HG03139 (cell line): Measurements from ENCODE around the gene JAML.

Experiments used
- ATAC-seq: cut with Tn5 transposase; IDR thresholded peaks from one replicate; pipeline ENCODE4 v1.9.1; 2021; ENCODE audit not compliant: unreplicated experiment

Gene JAML

DNA sequence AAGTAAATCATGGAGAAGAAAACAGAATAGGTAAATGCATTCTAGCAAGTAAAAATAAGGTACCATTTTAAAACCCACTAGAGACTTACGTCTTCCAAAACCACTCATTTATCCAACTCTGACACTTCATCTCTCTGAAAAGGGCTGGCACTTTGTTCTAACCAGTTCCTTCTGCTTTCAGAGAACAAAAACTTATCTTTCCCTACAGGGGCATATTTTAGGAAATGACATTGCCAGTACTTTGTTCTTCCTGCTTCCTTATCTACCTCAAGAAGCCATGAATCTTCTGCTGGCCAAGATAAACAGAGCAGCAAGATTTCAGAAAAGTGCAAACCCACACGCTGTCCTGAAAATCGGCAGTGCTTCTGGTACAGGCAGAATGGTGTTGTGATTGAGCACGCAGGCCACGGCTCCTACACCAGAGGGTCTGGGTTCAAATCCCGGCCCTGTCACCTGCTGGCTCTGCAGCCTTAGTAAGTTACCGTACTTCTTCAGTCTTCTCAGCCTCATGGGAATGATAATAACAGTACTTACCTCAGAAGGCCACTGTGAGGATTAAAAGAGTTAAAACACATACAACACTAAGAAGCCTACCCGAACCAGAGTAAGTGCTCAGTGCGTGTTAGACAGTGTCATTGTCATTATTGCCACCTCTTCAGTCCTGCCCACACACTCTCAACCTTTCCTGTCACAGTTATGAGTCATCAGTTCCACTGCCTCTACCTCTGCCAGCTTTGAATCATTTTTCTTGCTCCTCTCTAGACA, 16.4 kb upstream of the JAML start:
- peak; percentile 59 for ATAC-seq

DNA sequence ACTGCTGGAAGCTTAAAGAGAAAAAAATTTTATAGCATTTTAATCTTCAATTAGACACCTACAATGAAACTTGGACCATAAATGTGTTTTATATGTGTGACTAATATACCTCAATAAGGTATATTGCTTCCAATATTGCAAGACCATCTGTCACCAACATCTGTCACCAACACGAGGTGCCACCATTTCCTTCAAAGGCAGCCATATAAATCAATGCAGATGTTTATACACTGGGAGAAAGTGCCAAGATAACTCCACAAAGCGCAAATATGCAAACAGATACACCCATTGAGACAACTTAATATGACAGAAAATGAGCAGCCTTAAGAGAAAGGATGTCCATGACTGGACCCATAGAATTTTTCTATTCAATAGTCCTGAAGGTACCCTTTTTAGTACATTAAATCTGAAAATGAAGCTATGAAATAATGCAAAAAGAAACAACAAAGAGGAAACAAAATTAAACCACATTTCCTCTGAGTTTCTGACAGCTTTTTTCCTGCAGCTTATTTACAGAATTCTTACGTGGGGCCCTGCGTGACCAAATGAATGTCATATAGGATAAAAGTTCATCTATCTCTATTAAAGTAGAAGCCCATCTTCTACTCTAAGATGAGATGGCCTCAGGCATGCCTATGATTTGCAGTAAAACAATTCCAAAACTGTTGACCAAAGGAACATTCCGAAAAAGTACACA, 14.8 kb upstream of the JAML start:
- ATAC-seq: no peak

DNA sequence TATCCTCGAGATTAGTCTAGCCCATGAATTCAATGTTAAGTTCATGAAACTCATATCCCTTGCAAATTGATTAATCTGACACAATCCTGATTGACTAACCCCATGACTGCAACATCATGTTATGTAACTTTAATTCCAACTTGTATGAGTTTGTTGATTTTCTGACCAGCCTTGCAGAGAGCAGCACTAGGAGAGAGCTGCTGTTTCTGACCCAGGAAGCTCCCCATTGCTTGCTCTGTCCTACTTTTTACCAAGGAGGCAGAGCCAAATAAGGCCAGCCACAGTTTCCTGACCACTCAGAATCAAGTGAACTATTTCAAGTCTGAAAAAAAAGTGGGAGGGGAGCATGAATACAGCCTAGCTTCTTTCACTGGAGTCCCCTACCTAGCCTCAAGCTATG, 14.1 kb upstream of the JAML start:
- no peak for ATAC-seq

DNA sequence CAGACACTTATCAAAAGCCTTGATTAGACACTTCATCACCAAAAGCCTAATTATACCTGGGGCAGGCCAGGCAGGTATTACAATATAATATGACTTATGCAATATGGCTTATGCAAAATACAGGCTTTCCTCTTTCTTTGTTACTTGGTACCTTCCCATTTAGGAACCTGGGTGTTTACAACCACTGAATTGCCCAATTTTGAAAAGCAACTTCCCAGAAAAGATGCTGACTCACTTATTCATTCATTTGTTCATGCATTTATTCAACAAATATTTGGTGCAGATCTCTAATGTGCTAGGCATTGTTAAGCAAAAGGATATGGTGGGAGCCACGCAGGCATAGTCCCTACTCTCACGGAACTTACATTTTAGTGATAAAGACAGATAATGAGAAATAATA, 13.6 kb upstream of the JAML start:
- ATAC-seq: no peak

DNA sequence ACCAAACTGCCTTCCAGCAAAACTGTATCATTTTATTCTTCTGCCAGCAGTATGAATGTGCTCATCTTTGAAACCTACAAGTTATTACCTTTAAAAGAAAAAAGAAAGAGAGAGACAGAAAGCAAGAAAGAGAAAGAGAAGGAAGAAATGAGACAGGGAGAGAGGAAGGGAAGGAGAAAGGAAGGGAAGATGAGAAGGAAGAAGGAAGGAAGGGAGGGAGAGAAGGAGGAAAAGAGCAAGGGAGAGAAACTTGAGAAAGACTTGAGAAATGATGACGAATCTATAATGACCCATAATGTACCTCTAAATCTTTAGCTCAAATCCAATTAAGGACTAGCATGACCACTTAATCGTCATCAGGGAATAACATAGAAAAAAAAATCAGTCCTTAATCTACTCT, 11.4 kb upstream of the JAML start:
- ATAC-seq: no peak

DNA sequence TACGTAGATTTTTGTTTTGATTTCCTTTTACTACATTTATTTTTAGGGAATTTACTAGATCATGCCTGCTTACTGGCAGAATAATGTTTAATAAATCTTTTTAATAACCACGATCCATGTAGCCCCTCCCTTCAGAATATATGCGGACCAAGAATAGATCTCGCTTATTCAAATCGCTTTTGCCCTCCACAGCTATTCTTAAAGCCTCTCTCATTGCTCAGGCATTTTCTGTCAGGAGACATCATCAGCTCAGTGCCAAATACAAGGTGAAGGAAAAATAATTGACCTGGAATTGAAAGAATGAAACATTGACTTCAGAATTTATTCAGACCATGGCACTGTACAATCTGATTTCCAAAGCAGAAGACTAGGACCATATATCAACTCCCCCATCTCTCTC, 10.0 kb upstream of the JAML start:
- ATAC-seq: no peak

DNA sequence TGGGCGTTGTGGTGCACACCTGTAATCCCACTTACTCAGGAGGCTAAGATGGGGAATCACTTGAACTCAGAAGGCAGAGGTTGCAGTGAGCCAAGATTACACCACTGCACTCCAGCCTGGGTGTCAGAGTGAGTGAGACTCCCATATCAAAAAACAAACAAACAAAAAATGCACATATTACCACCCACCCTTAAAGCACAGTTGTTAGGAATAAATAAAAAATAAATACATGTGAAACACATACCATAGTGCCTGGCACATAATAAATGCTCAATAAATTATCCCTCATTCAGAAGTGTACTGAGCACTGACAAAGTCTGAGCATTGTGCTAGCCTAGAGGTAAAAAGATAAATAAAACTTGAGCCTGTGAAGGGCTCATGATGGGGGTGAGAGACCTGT, 9.0 kb upstream of the JAML start:
- no peak for ATAC-seq

DNA sequence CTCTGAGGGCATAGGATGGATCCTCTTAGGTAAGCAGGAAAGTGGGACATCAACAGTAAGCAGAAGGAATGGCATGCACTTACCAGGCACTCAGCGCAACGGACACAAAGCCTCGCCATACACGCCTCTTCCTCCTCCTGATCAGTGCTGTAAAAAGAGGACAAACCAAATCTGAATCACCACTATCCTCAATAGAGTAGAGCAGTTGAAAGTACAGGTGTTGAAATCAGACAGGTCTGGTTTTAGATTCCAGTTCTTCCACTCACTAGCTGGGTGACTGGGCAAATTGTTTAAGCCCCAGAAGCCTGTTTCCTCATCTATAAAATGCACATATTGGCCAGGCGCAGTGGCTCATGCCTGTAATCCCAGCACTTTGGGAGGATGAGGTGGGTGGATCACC, 8.6 kb upstream of the JAML start:
- no peak for ATAC-seq

DNA sequence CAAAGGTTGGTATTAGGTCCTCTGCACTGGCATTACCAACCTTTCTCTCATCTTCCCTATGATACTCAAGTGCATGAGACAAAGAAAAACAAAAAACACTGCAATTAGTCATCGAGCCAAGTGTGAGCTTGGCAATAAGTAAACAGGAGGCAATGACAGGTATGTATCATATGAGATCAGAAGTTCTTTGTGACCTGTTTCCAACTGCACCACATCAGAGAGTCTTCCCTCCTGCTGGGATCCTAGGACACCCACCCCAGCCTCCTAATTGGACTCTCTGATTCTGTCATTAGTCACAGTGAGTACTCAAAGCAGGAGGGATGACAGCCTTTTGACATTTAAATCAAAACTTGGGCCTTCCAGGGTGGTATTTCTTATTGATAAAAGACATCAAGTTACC, 7.8 kb upstream of the JAML start:
- ATAC-seq: no peak

DNA sequence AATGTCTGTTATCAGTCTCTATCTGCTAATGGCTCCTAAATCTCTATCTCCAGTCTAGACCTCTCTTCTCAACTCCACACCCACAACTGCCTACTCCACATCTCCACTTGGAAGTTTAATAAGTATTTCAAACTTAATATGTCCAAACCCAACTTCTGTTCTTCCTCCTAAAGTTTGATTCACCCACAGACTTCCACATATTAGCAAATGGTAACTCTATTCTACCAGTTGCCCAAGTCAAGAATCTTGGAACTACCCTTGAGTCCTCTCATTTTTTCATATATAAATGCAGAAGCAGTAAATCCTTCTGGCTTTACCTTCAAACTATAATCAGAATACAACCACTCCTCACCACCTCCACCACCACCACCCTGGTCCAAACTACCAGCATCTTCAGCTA, 6.7 kb upstream of the JAML start:
- no peak for ATAC-seq

DNA sequence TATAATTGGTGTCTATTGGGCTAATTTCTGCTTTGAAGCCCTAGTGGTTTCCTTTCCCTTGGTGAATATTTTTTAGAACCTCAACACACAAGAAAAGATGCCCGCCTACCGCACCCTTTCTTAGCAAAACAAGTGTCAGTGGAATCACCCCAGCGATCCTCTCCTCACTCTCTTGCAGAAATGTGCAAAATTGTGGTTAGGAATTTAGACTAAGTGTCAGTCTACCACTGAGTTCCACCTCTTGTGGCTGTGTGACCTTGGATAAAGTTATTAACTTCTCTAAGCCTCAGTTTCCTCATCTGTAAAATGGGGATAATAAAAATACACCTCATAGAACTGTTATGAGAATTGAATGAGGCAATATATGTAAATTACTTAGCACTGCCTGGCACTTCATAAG, 5.3 kb upstream of the JAML start:
- ATAC-seq: no peak

DNA sequence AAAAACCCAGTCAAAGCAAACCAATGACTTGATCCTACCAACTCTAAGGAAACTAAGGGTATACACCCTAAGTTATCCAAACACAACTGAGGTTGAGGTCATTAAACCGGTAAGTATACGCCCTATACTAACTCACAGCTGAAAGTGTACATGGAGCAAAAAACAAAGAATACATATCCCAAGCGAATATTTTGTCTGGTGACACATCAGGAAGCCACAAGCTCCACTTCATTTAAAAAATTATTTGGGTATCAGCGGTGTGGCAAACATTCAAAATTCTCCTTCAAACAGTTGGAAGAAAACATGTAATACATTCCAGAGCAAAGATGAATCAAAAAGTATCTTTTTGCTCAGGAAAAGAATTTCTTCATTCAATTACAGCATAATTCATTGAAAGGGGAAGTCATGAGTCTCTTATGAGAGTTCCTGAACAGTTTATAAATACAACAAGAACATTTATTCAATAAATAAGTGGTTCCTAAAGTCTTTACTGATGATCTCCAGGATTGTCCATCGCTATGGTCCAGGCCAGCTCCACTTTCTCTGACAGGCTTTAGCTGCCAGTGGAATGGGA, 4.5 kb upstream of the JAML start:
- ATAC-seq: no peak

DNA sequence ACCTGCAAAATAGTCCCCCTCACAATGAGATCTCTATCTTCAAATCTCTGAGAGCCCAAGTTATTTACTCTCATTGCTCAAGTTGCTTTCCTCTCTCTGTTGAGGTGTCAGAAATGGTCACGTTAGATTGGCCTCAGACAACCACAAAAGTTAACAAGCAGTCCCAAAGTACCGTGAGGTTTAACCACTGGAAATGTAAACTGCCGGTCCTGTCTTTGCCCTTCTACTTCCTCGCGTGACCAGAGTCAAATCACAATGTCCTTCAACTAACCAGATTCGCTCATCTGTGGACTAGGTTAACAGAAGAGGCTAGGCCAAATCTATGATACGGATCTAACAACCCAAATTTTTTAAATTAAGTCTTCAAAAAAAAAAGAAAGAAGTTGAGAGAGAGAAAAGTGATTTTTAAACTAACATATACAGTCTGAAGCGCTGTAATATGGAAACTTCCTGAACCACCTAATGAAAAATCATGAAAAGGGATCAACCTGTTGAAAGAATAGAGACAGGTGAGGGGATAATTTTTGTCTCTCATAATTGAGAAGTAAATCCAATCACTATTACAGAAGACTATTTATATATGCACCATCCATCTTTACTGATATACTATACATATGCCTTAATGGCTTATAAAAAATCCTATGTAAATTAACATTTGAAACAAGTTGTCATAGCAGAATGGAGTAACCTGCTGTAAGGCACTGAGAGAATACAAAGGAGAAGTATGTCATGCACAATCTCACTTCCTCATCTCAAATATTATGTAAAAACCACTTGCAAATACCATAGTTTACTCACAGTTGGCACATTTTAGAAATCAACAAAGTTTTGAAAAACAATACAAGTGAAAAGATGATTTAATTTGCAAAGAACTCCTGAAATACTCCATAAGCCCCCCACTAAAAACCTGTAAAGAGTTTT, 3.3 kb upstream of the JAML start:
- ATAC-seq: peak; percentile 51

DNA sequence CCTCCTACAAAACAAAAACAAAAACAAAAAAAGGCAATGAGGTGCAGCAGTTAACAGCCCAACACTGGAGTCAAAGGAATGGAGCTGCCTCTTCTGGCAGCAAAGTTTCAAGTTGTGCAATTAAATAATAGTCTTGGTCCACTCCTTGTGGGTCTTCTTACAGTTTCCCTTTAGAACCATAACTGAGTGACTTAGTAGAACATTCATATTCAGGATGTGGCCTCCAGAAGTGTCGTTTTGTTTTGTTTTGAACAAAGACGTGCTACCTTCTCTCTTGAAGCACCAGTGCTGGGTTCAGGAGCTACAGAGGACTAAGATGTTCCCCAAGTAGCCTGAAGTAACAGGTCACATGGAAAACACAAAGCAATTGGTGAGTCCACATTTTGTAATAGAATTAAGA, 2.0 kb upstream of the JAML start:
- no peak for ATAC-seq

DNA sequence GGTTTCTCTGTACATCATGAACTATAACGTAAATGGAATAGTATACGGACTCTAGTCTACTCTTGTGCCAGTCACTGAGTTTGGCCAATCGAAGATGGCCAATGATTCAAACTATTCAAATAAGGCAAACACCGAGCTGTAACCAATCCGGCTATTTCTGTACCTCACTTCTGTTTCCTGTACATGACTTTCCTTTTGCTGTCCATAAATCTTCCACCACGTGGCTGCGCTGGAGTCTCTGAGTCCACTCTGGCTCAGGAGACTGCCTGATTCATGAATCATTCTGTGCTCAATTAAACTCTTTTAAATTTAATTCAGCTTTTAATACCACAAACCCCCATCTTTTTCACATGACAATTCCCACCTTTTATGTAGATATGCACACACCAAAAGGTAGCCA, 1.5 kb upstream of the JAML start:
- ATAC-seq: no peak

DNA sequence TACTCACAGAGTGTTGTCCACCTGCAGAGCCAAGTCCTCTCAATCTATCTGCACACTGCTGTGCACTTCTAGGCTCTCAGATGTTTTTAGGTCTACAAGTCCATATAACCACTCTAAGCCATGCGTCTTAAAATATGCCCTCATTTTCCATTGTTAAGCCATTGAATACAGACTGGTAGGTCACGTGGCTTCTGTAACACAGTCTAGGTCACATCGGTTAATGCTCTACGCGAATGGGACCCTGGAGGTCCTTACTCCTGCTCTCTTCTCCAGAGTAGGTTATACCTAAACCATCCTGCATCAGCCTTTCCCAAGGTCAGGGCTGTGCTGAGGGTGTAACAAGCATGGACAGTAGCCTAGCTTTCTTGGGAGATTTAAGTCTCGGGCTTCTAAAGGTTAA, 819 bp downstream of the JAML start:
- ATAC-seq: no peak

DNA sequence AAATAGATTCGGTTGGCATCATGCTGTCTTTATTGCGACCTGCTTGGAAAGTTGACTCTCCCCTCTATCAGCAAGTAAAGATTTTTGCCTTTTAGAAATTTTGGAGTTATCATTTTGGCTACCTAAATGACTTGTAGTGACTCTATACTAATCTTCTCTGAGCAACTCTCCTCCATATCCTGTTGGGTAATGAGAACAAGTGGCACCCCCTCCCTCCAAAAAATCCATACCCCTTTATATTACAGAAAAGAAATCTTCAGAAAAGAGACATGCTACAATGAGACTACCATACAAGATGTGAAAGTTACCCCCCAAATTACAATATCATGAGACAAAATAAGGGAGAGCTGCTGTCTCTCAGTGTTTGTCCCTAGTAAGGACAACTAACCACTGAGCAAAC, 1.2 kb downstream of the JAML start:
- no peak for ATAC-seq

DNA sequence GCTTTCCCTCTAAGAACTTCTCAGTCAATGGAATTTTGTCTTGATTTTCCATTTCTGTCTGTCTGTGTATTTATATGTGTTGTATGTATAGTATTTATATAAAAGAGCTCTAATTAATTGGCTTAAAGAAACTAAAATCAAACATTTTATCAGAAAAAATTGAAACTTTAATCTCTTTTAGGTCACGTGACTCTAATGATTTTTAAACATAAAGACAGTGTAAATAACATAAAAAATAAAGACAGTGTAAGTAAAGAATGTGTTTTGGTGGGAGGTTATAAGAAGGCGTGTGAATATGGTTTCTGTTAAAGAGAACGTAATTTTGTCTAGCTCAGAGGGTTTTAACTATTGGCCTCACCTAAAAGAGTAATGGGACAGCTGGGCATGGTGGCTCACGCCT, 2.4 kb downstream of the JAML start:
- ATAC-seq: no peak

DNA sequence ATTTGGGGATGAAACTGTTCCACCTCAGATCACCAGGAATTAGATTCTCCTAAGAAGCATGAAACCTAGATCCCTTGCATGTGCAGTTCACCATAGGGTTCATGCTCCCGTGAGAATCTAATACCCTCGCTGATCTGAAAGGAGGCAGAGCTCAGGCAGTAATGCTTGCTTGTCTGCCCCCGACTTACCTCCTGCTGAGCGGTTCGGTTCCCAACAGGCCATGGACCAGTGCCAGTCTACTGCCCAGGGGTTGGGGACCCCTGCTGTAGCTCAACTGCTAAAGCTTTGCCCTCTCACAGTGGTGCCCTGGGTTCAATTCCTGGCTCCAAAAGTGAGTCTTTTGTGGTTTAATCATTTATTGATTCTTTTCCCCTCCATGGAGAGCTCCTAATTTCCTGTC, 3.4 kb downstream of the JAML start:
- ATAC-seq: no peak

DNA sequence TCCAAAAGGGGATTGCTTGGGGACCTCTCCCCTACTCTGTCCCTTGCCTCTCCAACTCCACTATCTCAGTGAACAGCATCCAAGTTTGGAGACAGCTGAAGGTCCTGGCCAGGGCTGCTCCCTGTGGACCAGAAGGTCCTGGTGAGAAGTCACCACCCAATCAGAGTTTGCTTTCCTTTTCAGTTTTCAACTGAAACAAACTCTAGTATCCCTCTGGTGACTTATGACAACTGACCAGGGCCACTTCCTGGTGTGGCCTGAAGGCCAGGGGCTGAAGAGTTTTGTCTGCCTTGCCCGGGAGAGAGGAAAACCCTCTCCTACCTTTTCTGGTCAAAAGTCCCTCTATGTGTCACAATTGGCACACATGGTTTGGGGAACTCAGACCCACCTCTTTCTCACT, 5.1 kb downstream of the JAML start:
- ATAC-seq: no peak

DNA sequence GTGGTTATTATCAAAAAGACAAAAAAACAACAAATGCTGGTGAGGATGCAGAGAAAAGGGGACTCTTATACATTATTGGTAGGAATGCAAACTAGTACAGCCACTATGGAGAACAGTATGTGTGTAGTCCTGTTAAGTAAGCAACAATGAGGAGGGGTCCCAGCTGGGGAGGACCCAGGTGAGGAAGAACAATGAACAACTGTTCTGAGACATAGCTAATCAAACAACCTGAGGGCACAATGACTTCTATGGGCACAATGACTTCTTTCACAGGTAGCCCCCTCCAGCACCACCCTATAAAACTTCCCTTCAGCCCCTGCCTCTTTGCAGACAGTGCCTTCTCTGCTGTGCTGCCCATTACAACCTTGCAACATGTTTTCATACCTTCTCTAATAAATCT, 5.6 kb downstream of the JAML start:
- ATAC-seq: no peak

DNA sequence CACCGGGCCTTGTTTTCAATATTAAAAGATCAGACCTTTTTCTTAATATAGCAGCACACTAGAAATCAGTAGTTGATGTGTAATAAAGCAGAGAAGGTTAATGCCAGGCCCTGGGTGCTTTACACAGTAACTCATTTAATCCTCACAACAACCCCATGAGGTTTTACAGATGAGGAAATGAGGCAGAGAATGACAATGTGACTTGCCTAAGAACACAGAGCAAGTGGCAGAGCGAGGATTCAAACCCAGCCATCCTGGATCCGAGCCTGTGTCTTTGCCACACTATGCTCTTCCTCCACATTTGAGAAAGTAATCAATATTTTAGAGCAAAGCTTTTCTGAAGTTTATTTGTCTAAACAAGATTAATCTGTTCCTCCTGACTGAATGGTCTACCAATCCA, 7.2 kb downstream of the JAML start:
- ATAC-seq: no peak
